Erythroblast (primary cell): Measurements from ENCODE around the gene ZNF592.

Source experiments
- GATA1 ChIP-seq: IDR thresholded peaks from 2 replicates; pipeline ENCODE4 v1.6.1; 2011; ENCODE audit warnings: low read depth, mild to moderate bottlenecking, control low read depth, low read length, moderate library complexity
- POLR2A ChIP-seq: IDR thresholded peaks from 2 replicates; pipeline ENCODE4 v1.6.1; 2011; ENCODE audit warnings: mild to moderate bottlenecking, low read length

DNA sequence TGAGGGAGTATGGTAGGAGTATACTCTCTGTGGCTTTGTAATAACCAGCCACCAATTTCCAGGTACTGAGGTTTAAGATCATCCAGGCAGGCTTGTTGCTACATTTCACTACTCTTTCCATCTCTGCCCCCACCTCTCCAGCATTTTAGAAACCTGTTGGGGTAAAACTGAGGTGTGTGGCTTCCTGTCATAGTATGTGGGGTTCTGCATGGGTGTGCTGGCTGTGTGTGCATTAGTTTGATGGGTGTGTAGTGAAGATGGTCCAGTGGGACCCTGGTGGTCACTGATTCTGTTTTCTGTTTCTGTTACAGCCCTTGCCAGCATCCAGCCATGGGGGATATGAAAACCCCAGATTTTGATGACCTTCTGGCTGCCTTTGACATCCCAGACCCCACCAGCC, 34.0 kb downstream of the ZNF592 start:
- TF ChIP-seq POLR2A (no peak), GATA1 (no peak)
